PC-3 (cell line): ENCODE data around the gene CEP83.

Source experiments
- CTCF ChIP-seq: fragments of 300-600 bp; sonication (generic); conservative IDR thresholded peaks from 2 replicates; pipeline ENCODE4 v1.5.1; 2017; ENCODE audit warnings: antibody characterized with exemption, low read depth, mild to moderate bottlenecking, low read length
- EZH2 ChIP-seq: fragments of 300-600 bp; sonication (generic); IDR thresholded peaks from one replicate; pipeline ENCODE4 v1.6.1; 2017; ENCODE audit warnings: antibody characterized with exemption, mild to moderate bottlenecking, low read length; ENCODE audit not compliant: unreplicated experiment

GRCh38 chr12:94503619-94504018, 44.0 kb upstream of the CEP83 start:
- TF ChIP-seq CTCF (no peak), EZH2 (no peak)
